HG03175 (cell line): Measurements from ENCODE around the gene P2RY2.
A peak's percentile ranks its signal among the peaks of the same experiment; 100 is the strongest.

Experiments
- ATAC-seq: cut with Tn5 transposase; IDR thresholded peaks from one replicate; pipeline ENCODE4 v1.9.1; 2021; ENCODE audit warnings: mild to moderate bottlenecking, moderate library complexity; ENCODE audit not compliant: unreplicated experiment

The P2RY2 gene

GRCh38 chr11:73218106-73218829, at the start of gene P2RY2:
Gene P2RY2 (plus strand): TSS chr11:73218281. CDS start chr11:73234160, 15,879 bp downstream.
- ATAC-seq = no peak

DNA sequence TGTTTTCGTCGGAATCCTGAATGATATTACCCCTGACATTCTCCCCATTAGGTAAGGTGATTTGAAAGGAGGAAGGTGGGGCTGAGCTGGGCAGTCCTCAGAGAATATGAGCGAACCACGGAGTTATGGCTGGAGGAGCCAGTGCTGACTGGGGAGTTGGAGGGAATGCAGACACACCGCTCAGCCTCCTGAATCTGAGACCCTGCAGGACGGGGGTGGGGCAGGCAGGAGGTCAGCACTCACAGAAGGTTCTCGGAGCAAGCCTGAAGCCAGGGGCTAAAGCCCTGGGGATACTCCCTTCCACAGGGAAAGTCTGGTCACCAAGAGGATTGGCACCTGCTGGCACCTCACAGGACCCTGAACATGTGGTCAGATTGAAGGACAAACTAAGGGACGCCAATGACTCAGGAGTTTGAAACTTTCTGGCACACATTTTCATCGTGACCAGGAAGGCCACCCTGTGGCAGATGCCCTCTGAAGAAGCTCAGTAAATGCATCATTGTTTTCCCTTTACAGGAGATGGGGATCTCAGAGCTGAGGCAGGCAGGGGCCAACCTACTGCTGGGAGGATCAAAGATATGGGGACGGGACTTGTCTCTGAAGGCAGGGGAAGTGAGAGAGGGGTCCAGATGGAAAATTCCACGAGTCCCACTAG, 49.0 kb upstream of the P2RY2 start:
- ATAC-seq = no peak

- no peak for ATAC-seq
Observed at GRCh38 chr11:73170140-73170539, 47.9 kb upstream of the P2RY2 start.

GRCh38 chr11:73171436-73172161, 46.5 kb upstream of the P2RY2 start:
- no peak for ATAC-seq

DNA sequence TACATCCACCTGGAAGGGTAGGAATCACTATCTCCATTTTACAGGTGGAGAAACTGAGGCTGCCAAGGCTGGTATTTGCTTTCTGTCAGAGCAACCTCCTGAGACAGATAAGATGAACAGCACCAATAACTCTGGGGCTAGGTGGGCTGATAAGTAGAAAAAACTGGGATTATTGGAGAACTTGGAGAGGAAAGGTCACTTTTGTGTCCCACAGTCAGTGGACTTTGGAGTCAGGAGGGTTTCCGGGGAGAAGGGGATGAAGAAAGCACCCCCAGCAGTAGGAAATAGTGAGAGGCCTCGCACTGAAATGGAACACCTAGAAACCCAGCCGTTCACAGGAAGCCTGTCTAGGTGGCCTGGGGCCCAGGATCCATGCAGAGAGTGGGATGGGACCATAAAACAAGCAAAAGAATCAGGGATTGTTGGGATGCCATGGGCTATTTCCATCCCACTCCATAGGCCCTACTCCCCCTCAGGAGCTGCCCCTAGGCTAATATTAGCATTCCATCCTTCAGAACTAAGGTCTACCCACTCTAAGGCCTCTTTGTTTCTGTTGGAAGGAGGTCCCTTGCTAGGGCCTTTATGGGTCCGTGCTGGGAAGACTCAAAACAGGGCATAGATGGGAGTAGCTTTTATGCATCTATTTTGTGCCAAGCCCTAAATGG, 45.0 kb upstream of the P2RY2 start:
- no peak for ATAC-seq

- ATAC-seq = no peak
Observed at GRCh38 chr11:73173755-73174494, 44.2 kb upstream of the P2RY2 start.

- ATAC-seq = no peak
Observed at GRCh38 chr11:73174495-73174791, 43.6 kb upstream of the P2RY2 start.

DNA sequence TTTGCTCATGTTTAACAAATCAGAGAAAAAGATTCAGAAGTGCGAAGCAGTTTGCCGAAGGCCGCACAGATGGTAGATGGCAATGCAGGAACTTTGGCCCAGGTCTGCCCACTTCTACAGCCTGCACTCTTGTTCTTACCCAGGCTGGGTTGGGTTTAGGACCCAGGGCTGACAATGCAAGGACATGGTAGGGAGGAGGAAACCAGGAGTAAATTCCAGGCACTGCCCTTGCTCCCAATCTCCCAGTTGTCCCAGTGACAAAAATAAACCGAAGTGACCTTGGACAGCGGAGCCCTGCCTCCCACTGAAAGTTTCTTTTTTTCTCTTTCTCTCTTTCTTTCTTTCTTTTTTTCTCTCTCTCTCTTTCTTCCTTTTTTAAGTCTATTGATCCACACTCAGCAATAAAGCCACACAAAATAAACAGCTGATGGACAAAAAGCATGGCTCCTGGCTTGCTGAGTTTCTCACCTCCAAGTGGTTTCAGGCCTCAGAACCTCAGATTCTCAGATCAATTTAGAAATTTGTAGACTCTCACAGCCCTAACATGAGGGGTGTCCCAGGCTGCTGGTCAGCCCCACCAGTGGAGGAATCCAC, 42.4 kb upstream of the P2RY2 start:
- no peak for ATAC-seq

DNA sequence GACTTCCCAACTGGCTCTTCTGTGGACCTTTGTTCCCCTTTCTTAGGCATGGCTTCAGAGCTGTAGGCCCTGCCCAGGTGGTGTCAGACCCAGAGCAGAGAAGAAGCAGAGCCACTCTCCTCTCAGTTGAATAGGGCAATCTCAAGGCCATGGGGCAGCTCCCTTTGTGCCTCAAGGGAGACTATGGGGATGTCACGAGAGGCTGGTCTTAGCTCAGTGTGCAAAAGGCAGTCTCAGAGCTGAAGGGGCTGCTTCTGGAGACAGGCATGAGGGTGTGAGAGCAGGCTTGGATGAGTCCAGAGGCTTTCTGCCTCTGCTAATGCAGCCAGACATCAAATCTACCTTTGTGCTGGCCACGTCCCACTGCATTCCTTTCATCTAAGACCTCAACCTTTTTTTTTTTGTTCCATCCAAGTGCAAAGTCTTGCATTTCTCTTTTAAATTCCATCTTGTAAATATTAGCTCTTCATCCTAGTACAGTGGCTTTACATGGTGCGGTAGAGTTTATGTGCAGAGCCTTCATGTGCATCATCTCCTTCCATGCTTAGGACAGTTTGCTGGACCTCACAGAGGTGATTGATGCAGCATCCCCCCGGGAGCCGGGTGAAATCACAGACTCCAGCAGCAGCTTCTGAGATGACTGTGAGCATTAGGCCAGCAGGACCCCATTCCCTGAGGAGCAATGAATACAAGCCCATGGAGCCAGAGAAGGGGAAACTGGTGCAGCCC, 41.8 kb upstream of the P2RY2 start:
- no peak for ATAC-seq

DNA sequence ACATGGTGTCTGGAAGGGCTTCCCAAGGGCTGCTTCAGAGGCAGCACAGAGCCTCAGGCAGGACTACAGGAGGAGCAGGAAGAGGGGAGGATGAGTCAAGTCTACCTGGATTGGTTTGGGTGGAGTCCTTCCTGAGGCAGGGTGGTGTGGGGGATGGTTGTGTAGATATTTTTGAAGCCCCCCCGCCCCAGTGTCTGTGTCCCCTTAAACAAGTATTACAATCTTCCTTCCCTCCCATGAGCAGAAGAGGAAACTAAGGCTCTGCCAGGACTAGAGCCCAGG, 41.3 kb upstream of the P2RY2 start:
- ATAC-seq = no peak

- ATAC-seq = no peak
Observed at GRCh38 chr11:73177380-73177777, 40.7 kb upstream of the P2RY2 start.

DNA sequence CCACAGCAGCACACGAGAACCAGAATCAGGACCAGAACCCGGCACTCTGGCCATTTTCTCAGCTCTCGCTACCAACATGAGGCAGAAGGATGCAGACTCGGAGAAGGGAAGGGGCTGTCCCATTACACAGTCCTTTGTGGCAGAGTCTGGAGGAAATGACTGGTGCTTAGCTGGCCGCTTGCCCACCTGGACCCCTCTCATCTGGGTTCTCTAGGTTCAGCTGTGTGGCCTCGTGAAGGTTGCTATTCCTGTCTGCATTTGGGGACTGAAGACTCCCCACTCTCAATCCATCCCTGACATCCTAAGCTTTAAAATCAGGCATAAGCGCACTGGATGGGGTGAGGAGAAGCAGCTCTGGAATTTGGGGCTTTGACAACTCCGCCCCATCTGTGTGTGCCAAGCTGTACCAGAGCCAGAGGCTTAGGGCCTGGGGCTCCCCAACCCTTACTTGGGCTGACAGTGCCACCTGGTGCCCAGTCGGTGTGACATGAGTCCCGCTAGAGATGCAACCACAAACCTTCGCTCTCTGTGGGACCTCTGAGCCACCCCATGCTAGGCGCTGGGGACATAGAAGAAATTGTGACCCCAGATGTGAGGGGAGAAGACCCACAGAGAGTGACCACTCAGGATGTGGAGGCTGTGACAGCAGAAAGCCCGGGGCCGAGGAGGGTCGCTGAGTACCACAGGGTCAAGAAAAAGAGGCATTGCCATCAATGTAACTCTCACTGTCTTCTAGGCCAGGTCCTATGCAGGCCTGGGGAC, 40.1 kb upstream of the P2RY2 start:
- ATAC-seq = peak; percentile 81

- ATAC-seq = no peak
Observed at GRCh38 chr11:73178681-73179080, 39.4 kb upstream of the P2RY2 start.

GRCh38 chr11:73182824-73183321, 35.2 kb upstream of the P2RY2 start:
- ATAC-seq = no peak

DNA sequence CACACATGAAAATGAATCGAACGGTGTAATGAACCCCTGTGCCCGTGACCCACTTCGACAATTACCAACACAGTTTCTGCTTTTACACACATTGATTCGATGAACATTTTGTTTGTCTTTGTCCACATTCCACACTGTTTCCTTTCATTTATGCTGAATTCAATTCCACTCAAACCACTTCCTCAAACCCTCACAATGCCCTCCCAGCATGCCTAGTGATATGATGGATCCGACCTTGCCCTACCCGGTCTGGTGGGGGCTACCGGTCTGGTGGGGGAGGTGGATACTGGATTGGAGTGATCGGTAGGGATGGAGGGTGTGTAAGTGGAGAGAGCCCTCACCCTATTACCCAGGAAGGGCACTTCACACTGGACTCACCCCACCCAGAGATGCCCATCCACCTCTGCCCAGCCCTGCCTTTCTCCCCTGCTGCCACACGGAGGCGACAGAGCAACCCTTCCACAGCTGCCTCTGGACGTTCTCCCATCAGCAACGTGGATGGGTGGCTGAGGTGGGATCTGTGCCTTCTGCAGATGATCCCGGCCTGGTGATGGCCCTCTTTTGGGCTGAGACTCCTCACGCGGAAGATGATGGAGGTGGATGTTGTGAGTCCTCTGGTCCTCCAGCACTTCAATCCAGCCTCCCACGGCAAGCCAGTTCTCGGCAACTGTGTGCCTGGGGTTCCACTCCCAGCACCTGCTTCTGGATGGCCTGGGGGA, 33.0 kb upstream of the P2RY2 start:
- no peak for ATAC-seq

DNA sequence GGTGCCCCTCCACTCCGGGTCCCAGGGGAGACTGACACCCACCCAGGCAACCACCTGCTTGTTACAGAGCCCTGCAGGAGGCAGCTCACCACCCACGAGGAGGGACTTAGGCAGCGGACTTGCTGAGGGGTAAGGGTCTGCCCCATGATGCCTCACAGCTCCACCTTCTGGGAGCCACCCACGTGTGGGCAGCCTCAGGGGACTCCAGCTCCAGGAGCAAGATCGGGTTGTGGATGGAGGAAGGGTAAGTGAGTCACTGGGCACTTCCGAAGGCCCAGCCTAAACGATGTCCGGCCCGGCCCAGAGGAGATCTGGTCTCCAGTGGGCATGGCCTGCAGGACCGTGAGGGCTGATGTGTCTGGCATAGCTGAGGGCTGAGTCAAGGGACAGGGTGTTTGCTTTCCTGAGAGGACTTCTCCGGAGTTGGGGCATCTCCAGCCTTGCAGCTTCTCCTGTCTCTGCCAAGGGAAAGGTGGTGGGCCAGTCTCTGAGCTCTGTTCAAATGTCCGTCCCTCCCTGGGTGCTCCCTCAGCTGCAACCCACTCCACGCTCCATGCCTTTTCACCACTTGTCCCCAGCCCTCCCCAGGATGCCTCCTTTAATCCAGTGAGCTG, 32.3 kb upstream of the P2RY2 start:
- no peak for ATAC-seq

- ATAC-seq = no peak
Observed at GRCh38 chr11:73186294-73186850, 31.7 kb upstream of the P2RY2 start.

DNA sequence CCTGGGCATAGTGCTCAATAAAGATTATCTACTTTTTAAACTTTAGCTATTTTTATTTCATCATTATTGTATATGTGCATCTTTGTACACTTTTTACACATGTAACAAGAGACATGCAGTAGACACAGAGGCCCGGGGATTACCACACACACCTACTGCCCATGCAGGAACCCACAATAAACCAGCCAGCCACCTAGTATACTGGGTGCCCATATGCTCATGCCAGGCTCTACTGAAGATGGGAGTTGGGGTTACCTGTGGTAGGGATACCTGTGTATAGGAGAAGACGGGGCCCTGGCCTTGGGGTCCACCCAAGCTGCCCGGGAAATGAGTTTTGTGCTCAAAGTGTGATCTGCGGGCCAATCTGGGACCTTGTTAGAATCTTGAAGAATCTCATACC, 31.2 kb upstream of the P2RY2 start:
- ATAC-seq = no peak
